Coronary artery (tissue), 2 donors: ENCODE results near the gene KCNMA1.
"Not testable (repeated sequence)": the region's sequence is repeated elsewhere in the genome, so short reads cannot be mapped to it uniquely, and the experiment has no call there.

Experiments used
- DNase-seq: peaks from one replicate; pipeline ENCODE4 v3.0.0-alpha.2; 2017; ENCODE audit warnings: low spot score
- H3K27ac ChIP-seq, 2 donors: fragments of 200-600 bp; sonication (generic); one replicate each; pipeline ENCODE4 v1.5.1; 2016 to 2019
- H3K4me3 ChIP-seq: fragments of 200-600 bp; sonication (generic); 2 replicates; pipeline ENCODE4 v1.5.1; 2016; ENCODE audit warnings: mild to moderate bottlenecking, moderate library complexity
- CTCF ChIP-seq: fragments of 200-600 bp; sonication (generic); IDR thresholded peaks from one replicate; pipeline ENCODE4 v1.5.1; 2019; ENCODE audit warnings: antibody characterized with exemption

The KCNMA1 gene

GRCh38 chr10:77576444-77577032 lies 61.1 kb downstream of the KCNMA1 start:
- no peak overlapping the region for H3K27ac ChIP-seq
- no peak for DNase-seq
- no peak overlapping the region for H3K4me3 ChIP-seq
- no peak for TF ChIP-seq CTCF

- DNase-seq = no peak
- TF ChIP-seq CTCF = no peak
- Histone ChIP-seq H3K27ac (no peak overlapping the region), H3K4me3 (no peak overlapping the region)
Observed at GRCh38 chr10:77576007-77576367, 61.6 kb downstream of the KCNMA1 start.

- no peak overlapping the region for H3K4me3 ChIP-seq
- no peak for DNase-seq
- H3K27ac ChIP-seq = peak overlapping the region in 1 of 2 donors; percentile 5
- TF ChIP-seq CTCF = no peak
Observed at GRCh38 chr10:77575271-77576006, 62.2 kb downstream of the KCNMA1 start.

GRCh38 chr10:77574438-77574837 lies 63.2 kb downstream of the KCNMA1 start:
- Histone ChIP-seq H3K27ac (no peak overlapping the region), H3K4me3 (no peak overlapping the region)
- no peak for DNase-seq
- TF ChIP-seq CTCF = no peak

- not testable (repeated sequence) for H3K27ac ChIP-seq, H3K4me3 ChIP-seq, DNase-seq
Observed at GRCh38 chr10:77572520-77572919, 65.1 kb downstream of the KCNMA1 start.

- no peak for DNase-seq
- no peak for TF ChIP-seq CTCF
- no peak overlapping the region for H3K27ac ChIP-seq
Observed at GRCh38 chr10:77571490-77571889, 66.1 kb downstream of the KCNMA1 start.

GRCh38 chr10:77566914-77567566 lies 70.6 kb downstream of the KCNMA1 start:
- Histone ChIP-seq H3K4me3 (no peak overlapping the region), H3K27ac (peak overlapping the region in 1 of 2 donors; percentile 9)
- TF ChIP-seq CTCF = no peak
- DNase-seq = no peak

More at GRCh38 chr10:77571490-77571889, 66.1 kb downstream of the KCNMA1 start:
- H3K4me3 ChIP-seq = no peak overlapping the region
